GM21381 (cell line): ENCODE measurements around the gene PLS1.
"Not testable (repeated sequence)": the region's sequence is repeated elsewhere in the genome, so short reads cannot be mapped to it uniquely, and the experiment has no call there.

Experiments used
- ATAC-seq: cut with Tn5 transposase; IDR thresholded peaks from one replicate; pipeline ENCODE4 v1.9.1; 2021; ENCODE audit warnings: mild to moderate bottlenecking, moderate library complexity; ENCODE audit not compliant: unreplicated experiment

The PLS1 gene

GRCh38 chr3:142690613-142691012 lies 94.4 kb downstream of the PLS1 start:
- ATAC-seq, result no peak

- no peak for ATAC-seq
Observed at GRCh38 chr3:142691527-142691926, 95.3 kb downstream of the PLS1 start.

- ATAC-seq, result no peak
Observed at GRCh38 chr3:142693136-142693853, 97.1 kb downstream of the PLS1 start.

GRCh38 chr3:142694225-142694624 lies 98.0 kb downstream of the PLS1 start:
- ATAC-seq, result no peak

- ATAC-seq, result no peak
Observed at GRCh38 chr3:142705198-142705597, 109.0 kb downstream of the PLS1 start.

DNA sequence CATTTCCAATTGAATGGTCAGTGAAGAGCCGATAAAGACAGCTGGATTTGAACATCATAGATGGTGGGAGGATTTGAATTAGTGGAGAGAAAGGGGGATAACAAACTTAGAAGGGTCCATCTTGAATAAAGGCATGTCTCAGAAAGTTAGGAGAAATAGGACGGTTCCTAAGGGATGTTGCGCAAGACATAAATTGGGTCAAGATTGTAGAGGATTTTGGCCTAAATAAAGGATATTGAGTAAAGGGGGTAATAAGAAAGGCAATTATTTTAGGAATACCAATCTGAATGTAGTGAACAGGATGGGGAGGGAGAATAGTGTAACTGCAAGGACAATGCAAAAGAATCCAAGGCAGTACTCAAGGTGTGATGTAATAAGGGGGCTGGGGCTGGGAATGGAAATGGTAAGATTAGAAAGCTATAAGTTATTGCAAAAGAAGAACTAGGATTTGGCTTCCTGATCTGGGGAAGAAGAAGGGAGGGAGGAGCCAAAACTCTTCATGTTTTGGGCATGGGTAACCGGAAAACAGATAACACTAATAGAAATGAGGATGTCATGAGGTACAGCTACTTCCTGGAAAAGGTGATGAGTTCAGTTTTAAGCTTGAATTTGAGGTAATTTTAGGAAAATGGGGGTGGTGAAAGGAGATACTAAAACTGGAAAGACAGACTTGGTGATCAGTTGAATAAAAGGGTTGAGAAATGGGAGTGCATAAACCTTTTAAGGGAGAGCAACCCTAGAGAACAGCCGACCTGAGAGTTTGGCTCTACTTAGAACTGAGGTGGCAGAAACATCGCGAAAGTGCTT lies 110.3 kb downstream of the PLS1 start:
- ATAC-seq, result no peak

- ATAC-seq, result no peak
Observed at GRCh38 chr3:142709207-142709606, 113.0 kb downstream of the PLS1 start.

DNA sequence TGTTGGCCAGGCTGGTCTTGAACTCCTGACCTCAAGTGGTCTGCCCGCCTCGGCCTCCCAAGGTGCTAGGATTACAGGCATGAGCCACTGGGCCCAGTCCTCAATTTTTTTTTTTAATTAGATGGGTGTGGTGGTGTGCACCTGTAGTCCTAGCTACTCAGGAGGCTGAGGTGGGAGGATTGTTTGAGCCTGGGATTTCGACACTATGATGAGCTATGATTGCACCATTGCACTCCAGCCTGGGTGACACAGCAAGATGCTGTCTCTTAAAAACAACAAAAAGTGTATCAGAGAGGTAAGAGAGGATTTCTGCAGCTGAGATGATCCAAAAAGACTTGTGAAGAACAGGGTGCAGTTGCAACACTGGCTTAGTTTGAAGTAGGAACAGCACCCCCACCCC lies 118.7 kb downstream of the PLS1 start:
- not testable (repeated sequence) for ATAC-seq

DNA sequence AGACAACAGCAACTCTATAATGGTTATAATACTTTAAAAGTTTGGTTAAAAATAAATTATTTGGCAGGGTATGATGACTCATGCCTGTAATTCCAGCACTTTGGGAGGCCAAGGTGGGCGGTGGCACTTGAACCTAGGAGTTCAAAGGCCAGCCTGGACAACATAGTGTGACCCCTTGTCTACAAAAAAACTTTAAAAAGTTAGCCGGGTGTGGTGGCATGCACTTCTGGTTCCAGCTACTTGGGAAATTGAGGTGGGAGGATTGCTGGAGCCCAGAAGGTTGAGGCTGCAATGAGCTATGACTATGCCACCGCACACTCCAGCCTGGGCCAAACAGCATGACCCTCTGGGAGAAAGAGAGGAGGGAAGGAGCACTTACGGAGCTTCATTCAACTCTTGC lies 119.9 kb downstream of the PLS1 start:
- no peak for ATAC-seq

GRCh38 chr3:142723665-142723967 lies 127.4 kb downstream of the PLS1 start:
- peak; percentile 23 for ATAC-seq

- peak; percentile 96 for ATAC-seq
Observed at GRCh38 chr3:142723968-142724681, 127.9 kb downstream of the PLS1 start, which contains the start of gene TRPC1. Gene TRPC1 (plus strand): TSS chr3:142724034. CDS start chr3:142724560, 526 bp downstream.

- ATAC-seq, result peak; percentile 14
Observed at GRCh38 chr3:142724682-142725356, 128.6 kb downstream of the PLS1 start.

- no peak for ATAC-seq
Observed at GRCh38 chr3:142725357-142725739, 129.2 kb downstream of the PLS1 start.

DNA sequence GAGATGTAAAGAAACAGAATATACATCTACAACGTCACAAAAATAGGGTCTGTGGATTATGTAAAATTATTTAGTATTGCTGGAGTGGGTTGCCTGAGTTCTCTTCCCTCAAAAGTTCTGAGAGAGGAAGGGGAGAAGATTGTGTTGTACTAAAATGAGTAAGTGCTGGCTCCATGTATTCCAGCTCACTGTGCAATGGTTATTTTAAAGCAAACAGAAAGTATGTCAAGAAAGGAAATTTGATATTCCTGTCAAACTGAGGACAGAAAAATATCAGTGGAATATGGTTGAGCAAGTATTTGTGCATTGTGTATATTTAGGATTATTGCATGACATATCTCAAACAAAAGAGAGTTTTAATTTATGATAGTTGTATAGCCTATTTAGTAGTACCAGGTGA lies 129.8 kb downstream of the PLS1 start:
- no peak for ATAC-seq

DNA sequence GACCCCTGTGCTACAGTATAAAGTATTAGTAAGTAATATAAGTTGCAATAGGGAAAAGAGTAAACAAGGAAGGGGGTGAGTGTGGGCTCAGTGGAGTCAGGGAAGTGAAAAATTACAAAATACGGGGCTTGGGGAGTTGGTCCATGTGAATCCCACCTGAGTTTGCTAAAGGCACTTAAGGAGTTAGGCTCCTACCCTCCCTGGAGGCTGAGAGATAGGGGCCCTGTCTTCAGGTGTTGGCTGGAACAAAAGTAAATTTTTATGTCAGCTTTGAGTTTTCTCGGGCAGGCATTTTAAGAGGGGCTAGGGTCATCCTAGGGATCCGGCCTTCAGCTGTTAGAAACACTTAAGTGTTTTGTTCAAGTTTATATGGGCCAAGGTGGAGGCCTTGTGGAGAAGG lies 135.9 kb downstream of the PLS1 start:
- ATAC-seq, result no peak

- no peak for ATAC-seq
Observed at GRCh38 chr3:142734834-142735233, 138.6 kb downstream of the PLS1 start.

DNA sequence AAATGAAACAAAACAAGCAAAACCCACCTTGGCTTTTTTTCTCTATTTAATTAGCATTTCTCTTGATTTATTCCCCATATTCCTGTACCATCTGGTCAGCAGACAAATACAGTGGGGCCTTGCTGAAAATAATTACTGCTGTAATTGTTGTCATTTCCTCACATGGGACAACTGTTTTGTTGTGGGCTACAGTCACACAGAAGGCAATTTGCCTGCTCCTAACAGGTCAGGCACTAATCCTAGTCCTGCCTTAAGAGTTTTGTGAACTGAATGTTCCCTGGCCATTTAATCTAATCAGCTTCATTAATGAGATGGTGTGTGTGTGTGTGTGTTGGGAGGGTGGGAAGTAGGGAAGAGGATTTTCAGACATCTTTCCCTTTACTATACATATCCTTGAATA lies 139.3 kb downstream of the PLS1 start:
- ATAC-seq, result no peak

DNA sequence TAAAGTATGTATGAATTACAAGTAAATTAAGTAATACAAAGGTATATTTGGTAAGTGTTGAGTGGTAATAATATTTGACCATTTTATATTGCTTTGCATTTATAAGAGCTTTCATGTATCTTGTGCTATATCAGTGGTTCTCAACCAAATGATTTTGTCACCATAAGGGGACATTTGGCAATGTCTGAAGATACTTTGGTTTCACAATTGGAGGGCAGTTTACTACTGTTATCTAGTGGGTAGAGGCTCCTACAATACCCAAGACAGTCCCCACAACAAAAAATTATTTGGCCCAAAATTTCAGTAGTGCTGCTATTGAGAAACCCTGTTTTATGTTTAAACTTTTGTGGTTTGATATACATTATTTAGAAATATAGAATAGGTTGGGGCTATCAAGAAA lies 142.2 kb downstream of the PLS1 start:
- no peak for ATAC-seq

- ATAC-seq, result no peak
Observed at GRCh38 chr3:142746646-142747045, 150.5 kb downstream of the PLS1 start.

- not testable (repeated sequence) for ATAC-seq
Observed at GRCh38 chr3:142750531-142750930, 154.3 kb downstream of the PLS1 start.

- ATAC-seq, result not testable (repeated sequence)
Observed at GRCh38 chr3:142752605-142753004, 156.4 kb downstream of the PLS1 start.
